ENCODE results near the gene DRAXIN.

DRAXIN gene

DNA sequence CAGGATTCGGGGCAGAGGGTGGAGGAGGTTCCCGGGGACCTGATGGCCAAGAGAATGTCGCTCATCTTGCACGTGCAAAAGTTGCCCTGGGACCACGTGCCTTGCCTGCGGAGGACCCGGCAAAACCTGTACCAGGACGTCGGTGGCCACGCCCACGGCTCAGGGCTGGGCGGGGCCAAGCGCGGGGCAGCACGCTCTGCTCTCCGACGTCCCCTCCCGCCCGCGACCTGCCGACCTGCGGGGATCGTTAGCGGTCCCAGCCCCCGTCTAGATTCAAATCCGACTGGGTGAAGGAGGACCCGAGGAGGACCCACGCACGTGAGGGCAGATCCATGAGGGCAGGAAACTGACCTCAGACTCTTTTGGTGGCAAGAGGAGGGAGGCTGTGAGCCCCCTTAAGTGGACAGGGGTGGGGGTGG, 70.5 kb downstream of the DRAXIN start, which contains the start of gene C1orf167:
Gene C1orf167 (plus strand): TSS at position 206 of the 419 bp plus-strand sequence. CDS start 2,208 bp downstream, outside the sequence.
- no peak for DNase-seq (ENCODE audit: insufficient read length, low spot score)
- TF ChIP-seq, protein P1, sequence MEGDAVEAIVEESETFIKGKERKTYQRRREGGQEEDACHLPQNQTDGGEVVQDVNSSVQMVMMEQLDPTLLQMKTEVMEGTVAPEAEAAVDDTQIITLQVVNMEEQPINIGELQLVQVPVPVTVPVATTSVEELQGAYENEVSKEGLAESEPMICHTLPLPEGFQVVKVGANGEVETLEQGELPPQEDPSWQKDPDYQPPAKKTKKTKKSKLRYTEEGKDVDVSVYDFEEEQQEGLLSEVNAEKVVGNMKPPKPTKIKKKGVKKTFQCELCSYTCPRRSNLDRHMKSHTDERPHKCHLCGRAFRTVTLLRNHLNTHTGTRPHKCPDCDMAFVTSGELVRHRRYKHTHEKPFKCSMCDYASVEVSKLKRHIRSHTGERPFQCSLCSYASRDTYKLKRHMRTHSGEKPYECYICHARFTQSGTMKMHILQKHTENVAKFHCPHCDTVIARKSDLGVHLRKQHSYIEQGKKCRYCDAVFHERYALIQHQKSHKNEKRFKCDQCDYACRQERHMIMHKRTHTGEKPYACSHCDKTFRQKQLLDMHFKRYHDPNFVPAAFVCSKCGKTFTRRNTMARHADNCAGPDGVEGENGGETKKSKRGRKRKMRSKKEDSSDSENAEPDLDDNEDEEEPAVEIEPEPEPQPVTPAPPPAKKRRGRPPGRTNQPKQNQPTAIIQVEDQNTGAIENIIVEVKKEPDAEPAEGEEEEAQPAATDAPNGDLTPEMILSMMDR (IDR thresholded peaks at IDR 0.05; ENCODE audit: insufficient read depth, missing control alignments): no peak
- no peak for FAIRE-seq

GRCh38 chr1:11764115-11764514, 72.6 kb downstream of the DRAXIN start:
- FAIRE-seq (no peak), DNase-seq (ENCODE audit: insufficient read length, low spot score) (no peak)
- TF ChIP-seq, protein P1 (IDR thresholded peaks at IDR 0.05; ENCODE audit: insufficient read depth, missing control alignments): no peak

DNA sequence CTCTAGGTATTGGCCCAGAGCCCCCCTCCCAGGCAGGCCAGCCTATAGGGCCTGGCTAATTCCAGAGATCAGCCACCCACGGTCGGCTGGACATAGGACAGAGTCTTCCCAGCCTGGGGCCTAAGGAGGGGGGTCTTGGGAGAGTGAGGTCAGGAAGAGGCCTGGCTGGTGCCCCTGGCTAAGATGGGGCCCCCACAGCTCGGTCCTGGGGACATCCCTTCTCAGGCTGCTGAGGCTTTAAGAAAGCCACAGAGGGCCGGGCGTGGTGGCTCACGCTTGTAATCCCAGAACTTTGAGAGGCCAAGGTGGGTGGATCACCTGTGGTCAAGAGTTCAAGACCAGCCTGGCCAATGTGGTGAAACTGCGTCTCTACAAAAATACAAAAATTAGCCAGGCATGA, 73.0 kb downstream of the DRAXIN start:
- FAIRE-seq (no peak), DNase-seq (ENCODE audit: insufficient read length, low spot score) (no peak)
- TF ChIP-seq, protein P1 (IDR thresholded peaks at IDR 0.05; ENCODE audit: insufficient read depth, missing control alignments): no peak

- no peak for FAIRE-seq
- DNase-seq (ENCODE audit: insufficient read length, low spot score): no peak
- TF ChIP-seq, protein P1 (IDR thresholded peaks at IDR 0.05; ENCODE audit: insufficient read depth, missing control alignments): no peak
Measured at GRCh38 chr1:11765661-11766428, 74.3 kb downstream of the DRAXIN start.

DNA sequence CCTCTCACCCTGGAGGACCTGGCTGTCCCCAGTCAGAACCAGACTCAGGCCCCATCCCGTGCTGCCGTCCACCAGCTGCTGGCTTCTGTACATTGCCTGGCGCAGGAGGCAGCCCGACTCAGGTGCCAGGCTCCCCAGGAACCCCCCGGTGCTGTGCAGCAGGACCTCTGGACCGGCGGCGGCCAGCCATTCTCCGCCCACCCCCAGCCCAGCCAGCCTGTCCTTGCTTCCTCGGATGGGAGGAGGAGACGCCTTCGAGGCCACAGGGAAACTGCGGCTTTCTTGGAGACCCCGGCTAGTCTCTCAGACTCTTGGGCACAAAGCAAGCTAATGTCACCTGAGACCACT, 74.9 kb downstream of the DRAXIN start:
- TF ChIP-seq, protein P1 (IDR thresholded peaks at IDR 0.05; ENCODE audit: insufficient read depth, missing control alignments): no peak
- FAIRE-seq (no peak), DNase-seq (ENCODE audit: insufficient read length, low spot score) (no peak)

DNA sequence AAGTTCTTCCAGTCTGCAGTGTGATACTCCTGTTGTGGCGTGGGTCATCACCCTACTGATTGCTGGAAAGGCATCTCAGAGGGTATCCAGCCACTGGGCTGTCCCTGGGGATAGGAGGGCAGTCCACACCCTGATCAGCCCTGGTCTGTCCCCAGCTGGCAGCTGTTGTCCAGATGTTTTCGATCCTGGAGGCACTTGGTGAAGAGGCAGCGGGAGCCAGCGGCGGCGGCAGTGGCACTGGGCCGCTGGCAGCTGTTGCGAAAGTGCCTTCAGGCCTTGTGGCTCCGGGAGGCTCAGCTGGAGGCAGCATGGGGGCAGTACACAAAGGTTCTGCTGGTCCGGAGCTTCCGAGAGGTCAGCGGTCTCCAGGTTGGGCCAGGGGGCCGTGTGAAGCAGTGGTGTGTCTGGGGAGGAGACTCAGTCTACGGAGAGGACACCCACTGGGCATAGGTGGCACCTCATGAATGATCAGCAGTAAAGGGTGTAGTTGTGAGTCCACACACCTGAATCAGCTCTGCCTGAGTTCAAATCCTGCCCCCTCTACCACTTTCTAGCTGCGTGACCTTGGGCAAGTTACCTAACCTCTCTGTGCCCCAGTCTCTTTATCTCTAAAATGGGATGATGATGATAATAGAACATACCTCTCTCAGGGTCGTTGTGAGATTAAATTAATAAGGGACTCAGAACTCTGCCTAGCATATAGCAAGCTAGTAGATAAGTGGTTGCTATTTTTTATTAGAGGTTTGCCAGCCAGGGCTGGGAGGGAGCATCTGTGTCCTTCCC, 76.6 kb downstream of the DRAXIN start:
- TF ChIP-seq, protein P1 (IDR thresholded peaks at IDR 0.05; ENCODE audit: insufficient read depth, missing control alignments): no peak
- no peak for FAIRE-seq
- DNase-seq (ENCODE audit: insufficient read length, low spot score): no peak

DNA sequence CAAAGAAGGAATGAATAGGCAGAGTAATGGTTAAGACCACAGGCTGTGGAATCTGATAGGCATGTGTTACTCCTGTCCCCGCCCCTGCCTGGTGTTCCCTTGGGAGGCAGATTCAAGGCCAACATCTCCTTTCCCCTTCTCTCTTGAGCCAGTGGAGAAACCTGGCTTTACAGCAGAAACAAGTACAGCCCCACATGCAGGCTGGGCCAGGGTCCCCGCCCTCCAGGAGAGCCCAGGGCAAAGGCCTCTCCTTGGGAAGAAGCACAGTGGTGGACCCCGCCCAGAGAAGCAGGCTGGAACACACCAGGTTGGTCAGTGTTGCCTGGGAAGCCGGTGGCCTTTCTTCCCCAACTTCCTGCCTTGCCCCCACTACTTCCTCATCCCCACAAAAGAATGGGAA, 77.3 kb downstream of the DRAXIN start:
- FAIRE-seq: no peak
- DNase-seq (ENCODE audit: insufficient read length, low spot score): no peak
- TF ChIP-seq, protein P1 (IDR thresholded peaks at IDR 0.05; ENCODE audit: insufficient read depth, missing control alignments): no peak

Data from D721Med (cell line).